Activated CD4-positive, alpha-beta T cell treated with anti-CD3 and anti-CD28 coated beads, Interleukin-2, Interleukin-4, amounts not matched to agents 100 ng/mL and 50 ng/mL, durations not matched to agents 16 hours and 8 hours (primary cell): ENCODE data around the gene GPR26.
"Not testable (repeated sequence)": the region's sequence is repeated elsewhere in the genome, so short reads cannot be mapped to it uniquely, and the experiment has no call there.

ENCODE experiments used
- DNase-seq: peaks from one replicate; pipeline ENCODE4 v3.0.0-alpha.2; 2020; ENCODE audit warnings: low spot score

GPR26 gene

DNA sequence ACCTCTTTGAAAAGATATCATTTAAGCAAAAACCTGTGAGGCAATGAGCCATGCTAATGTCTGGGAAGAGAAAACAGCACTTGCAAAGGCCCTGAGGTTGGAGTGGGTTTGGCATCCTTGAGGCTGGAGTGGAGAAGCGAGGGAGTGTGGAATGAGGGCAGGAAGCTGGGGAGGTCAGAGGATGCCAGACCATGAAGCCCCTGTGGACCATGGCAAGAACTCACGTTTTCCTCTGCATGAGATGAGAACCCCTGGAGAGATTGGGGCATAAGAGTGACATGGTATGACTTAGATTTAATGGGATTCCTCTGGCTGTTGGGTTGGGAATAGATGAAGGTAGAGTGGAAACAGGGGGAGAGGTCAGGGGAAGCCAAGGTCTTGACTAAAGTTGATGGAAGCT, 49.4 kb downstream of the GPR26 start:
- DNase-seq: no peak

DNA sequence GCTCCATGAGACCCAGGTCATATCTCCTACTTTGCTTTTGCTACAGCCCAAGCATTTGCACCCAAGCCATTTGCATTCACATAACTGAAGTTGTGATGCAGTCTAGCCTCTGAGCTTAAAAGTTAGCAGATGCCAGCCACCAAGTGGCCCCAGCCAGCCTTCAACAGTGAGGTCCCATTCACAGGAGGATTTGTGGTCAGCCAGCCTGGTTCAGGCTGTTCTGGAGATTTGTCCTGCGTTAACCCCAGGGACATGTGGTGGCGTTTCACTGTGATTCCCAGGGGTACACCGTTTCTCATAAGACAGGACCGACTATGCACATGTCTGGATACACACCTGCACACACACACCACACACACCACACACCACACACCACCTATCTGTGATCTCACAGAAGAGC, 51.2 kb downstream of the GPR26 start:
- no peak for DNase-seq

DNA sequence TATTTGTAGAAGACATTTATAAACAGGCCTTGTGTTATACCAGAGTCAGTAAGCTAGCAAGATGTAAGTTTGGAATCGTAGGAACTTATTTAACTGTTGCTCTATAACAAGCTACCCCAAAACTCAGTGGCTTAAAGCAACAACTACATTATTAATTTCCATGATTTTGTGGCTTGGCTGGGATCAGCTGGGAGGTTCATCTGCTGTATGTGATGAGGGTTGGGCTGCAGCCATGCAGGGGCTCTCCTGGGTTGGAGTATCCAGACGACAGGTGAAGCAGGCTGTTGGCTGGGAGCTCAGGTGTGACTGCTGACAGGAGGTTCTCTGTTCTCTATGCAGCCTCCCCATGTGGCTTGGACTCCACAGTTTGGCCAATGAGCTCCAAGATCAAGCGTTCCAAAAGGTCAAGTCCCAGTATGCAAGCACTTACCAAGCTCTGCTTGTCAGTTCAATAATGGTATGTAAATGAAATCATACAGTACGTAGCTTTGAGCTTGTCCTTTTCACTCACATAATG, 52.4 kb downstream of the GPR26 start:
- no peak for DNase-seq

DNA sequence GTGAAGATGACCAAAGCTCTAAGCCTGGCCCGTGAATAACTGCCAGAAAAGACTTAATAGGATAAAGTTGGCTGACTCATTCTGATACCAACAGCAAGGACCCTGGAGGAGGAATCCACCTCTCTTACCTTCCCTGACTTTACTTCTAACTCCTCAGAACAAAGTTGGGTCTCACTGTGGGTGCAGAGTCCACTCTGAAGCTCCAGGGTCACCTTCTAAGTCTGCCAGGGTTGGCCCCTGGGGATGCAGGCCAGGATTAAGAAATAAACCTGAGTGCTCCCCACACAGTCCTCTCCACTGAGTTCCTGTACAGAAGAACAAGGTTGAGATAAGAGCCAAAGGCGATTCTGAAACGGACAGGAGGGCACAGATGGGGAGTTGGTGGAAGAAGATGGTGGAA, 54.4 kb downstream of the GPR26 start:
- DNase-seq: no peak

DNA sequence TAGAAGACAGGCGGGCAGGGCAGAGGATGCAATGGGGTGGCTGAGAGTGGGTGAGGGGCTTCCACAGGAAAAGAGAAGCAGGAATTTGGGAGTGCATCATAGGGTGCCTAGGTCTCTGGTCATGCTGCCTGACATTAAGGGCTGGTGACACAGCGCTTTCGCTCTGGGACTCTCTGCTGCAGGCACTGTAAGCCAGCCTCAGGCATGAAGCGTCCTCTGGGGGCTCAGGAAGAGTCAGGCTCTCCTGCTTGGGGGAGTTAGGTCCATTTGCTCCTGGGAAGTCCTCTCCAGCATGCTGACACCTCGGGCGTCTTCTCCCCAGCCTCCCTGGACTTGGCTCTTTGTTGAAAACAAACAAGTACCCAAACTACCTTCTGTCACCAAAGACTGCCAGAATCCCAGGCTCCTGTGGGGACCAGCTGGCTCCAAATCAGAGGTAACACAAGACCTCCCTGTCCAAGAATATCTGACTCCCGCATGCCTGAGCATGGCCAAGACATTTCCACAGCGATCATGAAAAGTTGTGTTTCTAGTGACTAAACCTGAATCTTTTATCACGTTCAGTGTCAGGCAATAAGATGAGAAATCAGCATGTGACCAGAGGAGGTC, 55.4 kb downstream of the GPR26 start:
- no peak for DNase-seq

DNA sequence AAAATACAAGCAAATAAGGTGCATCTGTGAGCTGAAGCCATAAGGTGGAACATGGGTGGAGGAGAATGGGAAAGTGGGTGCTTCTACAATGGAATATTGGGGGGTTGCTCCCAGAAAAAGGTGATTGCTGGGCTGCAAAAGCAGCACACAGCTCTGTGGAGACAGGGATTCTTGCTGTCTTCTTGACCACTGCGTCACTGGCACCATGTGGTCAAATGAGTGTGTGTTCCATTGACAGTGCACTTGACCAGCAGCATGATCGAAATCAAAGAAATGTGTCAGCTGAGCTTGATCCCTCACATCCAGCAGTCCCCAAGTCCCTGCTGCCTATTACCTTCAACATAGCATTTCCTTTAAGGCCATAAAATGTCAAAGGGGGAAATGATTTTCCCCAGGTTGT, 56.2 kb downstream of the GPR26 start:
- DNase-seq: no peak

DNA sequence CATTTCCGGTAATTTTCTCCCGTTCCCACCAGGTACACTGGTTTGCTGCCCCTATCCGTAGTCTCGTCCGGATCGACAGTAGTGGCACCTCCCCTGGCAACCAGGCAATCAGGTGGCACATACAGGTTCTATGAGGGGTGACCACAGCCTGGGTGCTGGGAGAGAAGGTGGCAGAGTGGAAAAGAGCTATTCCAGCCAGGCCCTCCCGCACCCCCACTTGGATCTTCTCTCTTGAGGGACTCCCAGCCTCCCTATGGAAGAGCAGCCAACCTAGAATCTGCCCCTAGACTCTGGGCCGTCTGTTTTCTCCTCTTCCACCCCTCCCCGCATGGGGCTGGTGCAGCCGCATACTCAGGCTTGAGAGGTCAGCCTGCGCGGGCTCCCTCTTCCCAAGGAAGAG, 58.6 kb downstream of the GPR26 start:
- no peak for DNase-seq

DNA sequence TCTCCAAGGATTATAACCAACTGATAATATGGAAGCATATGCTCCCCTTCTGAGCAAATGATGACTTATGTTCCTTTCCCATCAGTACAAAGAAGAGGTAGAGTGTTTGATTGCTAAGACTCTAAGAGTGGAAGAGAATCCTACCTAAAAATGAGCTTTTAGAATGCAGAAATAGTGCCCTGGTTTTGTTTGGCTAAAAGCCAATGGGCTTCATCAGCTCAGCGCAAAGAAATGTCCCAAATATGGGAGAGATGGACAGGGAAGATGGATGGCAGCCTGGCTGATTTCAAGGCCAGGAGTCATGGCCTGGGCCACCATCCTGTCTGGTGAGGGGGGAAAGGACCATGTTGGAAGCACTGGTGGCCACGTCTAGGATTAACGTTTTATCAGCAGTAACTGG, 60.2 kb downstream of the GPR26 start:
- no peak for DNase-seq

DNA sequence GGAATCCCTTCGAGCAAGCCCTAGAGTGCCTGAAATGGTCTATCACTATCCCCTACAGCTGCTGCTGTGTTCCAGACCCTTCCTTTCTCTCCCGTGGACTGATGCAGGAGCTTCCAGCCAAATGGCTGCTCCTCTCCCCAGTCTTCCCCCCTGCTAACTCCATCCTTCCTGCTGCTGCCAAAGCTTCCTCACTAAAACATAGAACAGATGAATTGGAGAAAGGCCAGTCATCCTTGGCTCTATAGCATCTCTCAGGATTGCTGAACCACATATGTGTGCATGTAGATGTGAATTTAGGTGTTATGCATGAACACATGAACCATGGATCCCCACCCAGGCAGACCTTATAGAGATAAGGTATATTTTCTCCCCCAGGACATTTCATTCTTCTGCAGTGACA, 60.7 kb downstream of the GPR26 start:
- DNase-seq: no peak

DNA sequence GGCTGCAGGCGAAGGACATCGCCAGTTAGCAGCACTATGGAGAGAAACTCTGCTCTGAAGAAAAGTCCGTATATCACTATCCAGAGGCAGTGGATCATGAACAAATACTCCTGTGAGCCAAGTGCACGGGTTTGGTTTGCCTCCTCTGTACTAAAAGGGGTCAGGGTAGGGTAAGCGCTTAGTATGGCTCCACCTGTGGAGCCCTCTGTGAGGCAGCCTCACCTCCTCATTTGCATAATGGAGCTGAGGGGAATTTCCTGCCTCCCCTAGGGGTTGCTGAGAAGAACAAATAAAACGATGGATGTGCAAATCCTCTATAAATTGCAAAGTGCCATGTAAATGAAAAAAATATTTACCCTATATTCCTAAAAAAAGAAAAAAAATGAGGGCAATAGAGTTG, 63.4 kb downstream of the GPR26 start:
- DNase-seq: no peak

DNA sequence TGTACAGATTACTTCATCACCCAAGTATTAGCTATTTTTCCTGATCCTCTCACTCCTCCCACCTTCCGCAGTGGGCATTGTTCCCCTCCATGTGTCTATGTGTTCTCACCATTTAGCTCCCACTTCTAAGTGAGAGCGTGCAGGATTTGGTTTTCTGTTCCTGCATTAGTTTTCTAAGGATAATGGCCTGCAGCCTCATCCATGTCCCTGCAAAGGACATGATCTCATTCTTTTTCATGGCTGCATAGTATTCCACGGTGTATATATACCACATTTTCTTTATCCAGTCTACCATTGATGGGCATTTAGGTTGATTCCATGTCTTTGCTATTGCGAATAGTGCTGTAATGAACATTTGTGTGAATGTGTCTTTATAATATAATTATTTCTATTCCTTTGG, 70.8 kb downstream of the GPR26 start:
- not testable (repeated sequence) for DNase-seq

DNA sequence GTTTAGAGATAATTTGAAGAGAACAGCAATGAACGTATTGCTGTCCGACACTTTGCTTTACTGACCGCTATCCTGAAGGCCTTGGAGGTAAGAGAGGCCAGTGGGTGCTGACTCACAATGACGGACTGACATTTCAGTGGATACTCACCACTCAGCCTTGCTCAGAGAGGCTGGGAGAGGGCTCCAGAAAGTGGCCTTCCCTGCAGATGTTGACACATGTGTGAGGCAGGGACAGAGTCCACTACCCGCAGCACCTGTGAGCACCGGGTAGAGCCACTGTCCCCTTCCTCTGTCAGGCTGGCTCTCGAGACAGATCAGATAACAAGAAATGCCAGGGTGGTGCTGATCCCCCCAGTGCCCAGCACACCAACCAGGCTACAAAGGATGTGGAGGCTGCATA, 75.0 kb downstream of the GPR26 start:
- DNase-seq: no peak

DNA sequence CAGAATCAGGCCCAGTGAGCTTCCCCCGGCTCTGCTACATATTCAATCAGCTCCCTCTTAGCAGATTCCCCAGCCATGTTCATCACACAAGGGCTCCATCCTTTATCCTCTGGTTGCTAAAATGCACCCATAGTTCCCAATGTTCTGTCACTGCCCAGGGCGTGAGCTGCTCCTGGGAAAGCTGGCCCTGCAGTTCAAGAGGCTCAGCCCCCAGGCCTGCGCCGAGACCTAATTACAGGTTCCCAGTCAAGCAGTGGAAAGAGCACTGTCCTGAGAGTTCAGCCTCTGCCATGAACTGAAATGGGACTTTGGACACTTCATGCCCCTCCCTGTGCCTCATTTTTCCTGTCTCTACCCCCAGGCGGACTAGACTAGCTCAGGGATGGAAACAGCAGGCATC, 75.6 kb downstream of the GPR26 start:
- no peak for DNase-seq

DNA sequence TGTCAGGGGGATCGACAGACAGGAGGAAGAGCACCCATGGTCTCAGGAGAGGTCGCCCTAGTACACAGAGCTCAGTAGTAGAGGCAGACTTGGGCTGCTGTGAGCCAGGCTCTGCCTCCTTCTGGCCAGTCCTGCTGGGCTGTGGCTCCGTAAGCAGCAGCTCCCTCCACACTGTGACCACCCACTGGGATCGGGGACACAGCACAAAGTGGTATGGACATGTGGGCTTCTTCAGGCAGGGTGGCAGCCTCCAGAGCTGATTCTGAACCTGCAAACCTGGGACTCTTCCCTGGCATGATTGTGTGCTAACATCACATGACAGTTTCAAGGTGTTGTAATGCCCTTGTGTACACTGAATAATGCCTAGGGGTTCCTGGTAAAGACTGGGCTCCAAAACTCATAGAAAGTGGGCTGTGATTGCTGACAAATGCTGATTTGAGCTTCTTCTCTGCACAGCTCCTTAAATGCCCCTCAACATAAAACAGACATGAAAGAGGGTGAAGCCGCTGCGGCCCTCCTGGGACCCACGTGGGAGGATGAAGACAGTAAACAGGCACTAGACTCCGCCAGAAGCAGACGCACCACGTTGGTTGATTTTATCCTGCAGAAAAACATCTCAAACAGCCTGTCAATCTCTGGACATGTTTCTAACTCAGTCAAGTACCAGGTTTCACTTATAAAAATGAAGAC, 76.7 kb downstream of the GPR26 start:
- DNase-seq: no peak

DNA sequence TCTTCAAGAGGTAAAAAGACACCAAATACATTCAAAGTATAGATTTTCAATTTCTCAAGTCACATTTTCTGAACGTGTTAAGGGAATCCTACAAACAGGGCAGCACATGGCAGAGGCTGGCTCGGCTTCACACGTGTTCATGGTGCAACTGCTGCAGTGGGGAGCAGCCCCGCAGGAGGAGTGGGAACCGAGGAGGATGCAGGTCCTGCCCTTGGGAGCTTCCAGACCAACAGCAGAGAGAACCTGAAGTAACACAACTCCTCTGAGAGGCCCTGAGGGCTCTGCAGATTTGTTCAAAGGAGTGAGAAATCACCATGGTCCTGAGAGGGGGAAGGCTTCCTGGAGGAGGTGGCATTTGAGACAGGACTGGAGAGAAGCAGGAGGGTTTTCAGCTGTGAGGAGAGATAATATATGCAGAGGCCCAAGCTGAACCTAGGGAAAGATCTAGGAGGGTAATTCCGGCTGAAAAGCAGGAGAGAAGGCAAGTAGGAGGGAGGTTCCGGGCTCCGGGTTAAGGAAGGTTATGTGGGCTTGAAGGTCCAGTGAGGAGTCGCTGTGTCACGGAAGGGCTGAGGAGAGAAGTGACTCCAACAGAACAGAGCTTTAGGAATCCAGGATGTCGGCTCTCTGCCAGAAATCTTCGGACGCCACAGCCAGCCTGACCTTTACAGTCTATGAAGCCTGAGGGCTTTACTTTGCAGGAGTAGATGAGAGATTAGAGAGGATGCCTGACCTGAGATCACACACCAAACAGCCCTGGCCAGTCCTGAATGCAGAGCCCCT, 77.5 kb downstream of the GPR26 start:
- no peak for DNase-seq

DNA sequence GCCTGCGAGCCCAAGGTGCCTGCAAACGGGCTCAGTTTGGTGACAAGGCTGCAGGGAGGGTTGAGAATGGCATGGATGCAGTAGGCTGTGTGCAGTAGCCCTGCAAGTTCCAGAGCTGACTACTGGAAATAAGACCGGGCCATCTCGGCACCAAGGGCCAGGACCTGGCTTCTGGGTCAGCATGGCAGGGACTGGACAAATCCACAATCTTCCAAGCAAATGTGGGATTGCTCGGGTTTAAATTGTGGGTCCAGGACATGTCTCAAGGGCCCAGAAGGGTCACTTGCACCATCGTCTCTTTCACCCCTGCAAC, 78.0 kb downstream of the GPR26 start:
- DNase-seq: no peak
